ENCODE results near the gene VSTM4. TPM values are rescaled to one million over a fixed set of nuclear protein-coding genes. Genes with fewer than 3 reads are reported as not detected.

VSTM4 gene
- total and polyA plus RNA-seq, 2 of the 4 experiments (the other 2 are of a cell fraction) = 2.4 to 2.9 TPM

GRCh38 chr10:49112098-49112497 is 3.2 kb downstream of the VSTM4 start:
- dilution Hi-C loops (cut with HindIII; ENCODE audit: low sequenced_read_pairs, unreplicated experiment) (no loop called here), in situ Hi-C loops (cut with MboI; ENCODE audit: low sequenced_read_pairs) (no loop called here), intact Hi-C loops (cut with micrococcal nuclease) (loop anchor here (10.0 kb wide), 1 partner anchor 183 kb away; the partner anchor contains the start of gene C10orf71)
- Histone ChIP-seq H4K5ac (ENCODE audit: low read depth, low read length) (no peak overlapping the region), H2AFZ (replicated peaks; ENCODE audit: low read length, poor library complexity) (no peak overlapping the region), H4K8ac (ENCODE audit: low read depth in 2 of 2, low read length in 2 of 2) (no peak overlapping the region), H3K9me1 (ENCODE audit: insufficient read depth, low read length) (peaks cover 6% of the 10 kb centered on the region), H3K27me3 (ENCODE audit: control insufficient read depth, insufficient read depth, low read length) (no peaks in the 10 kb centered on the region; the same call in 1 of the 2 replicates), H4K20me1 (ENCODE audit: insufficient read depth, low read length) (peaks cover 10% of the 10 kb centered on the region), H2AK9ac (replicated peaks; ENCODE audit: low read depth, low read length, poor library complexity) (no peak overlapping the region), H4K91ac (ENCODE audit: insufficient read depth, low read depth, low read length) (no peak overlapping the region), H3K4me1 (ENCODE audit: control insufficient read depth, insufficient read depth, low read length) (peaks cover 22% of the 10 kb centered on the region; the same call in 1 of the 2 replicates), H3K4ac (ENCODE audit: low read depth, low read length) (no peak overlapping the region), H3K79me1 (ENCODE audit: low read depth in 1 of 2, low read length in 2 of 2) (peaks cover 0 to 54% of the 10 kb centered on the region in 2 experiments; a peak in 3 of 4 replicates), H3K4me2 (ENCODE audit: low read depth, low read length) (no peak overlapping the region), H3K9me3 (ENCODE audit: control insufficient read depth, insufficient read depth, low read length) (no peaks in the 10 kb centered on the region), H3K4me3 (ENCODE audit: insufficient read depth, low read depth, low read length) (no peak overlapping the region), H2BK5ac (ENCODE audit: low read depth, low read length, poor library complexity, severe bottlenecking) (no peak overlapping the region), H3K56ac (ENCODE audit: extremely low read depth, insufficient read depth, low read length) (no peak overlapping the region), H2BK120ac (ENCODE audit: low read depth, low read length) (no peak overlapping the region), H3K27ac (ENCODE audit: insufficient read depth, low read length) (no peak overlapping the region), H2BK20ac (ENCODE audit: low read depth, low read length) (no peak overlapping the region), H3K9ac (ENCODE audit: low read depth, low read length) (no peak overlapping the region), H3K18ac (ENCODE audit: low read depth, low read length) (no peak overlapping the region), H2BK15ac (ENCODE audit: low read depth, low read length) (no peak overlapping the region), H3K23ac (ENCODE audit: low read depth, low read length) (no peak overlapping the region), H2AK5ac (ENCODE audit: low read depth, low read length) (no peak overlapping the region), H3K36me3 (ENCODE audit: control insufficient read depth, insufficient read depth, low read length) (peaks cover 6% of the 10 kb centered on the region; the same call in 1 of the 2 replicates), H3K14ac (replicated peaks; ENCODE audit: low read depth, low read length) (no peak overlapping the region)
- POLR2A ChIA-PET (ENCODE audit: unreplicated experiment) = interaction anchor here (0.5 kb wide), 1 partner anchor 103 kb away, joined by 4 read pairs; no protein-coding TSS in a partner anchor
- no peak for TF ChIP-seq BHLHE40 (IDR thresholded peaks at IDR 0.05; ENCODE audit: low read depth, low read length)
- no peak for TF ChIP-seq CTCF (conservative IDR thresholded peaks at IDR 0.05; ENCODE audit: low read depth, low read length)
- TF ChIP-seq MXI1 (IDR thresholded peaks at IDR 0.05; ENCODE audit: borderline replicate concordance, low read depth, low read length) = no peak
- no peak for TF ChIP-seq RAD21 (IDR thresholded peaks at IDR 0.05; ENCODE audit: low read length)
- no peak for TF ChIP-seq RCOR1 (IDR thresholded peaks at IDR 0.05; ENCODE audit: insufficient replicate concordance, low read length)
- no peak for TF ChIP-seq NFE2L2 (IDR thresholded peaks at IDR 0.05; ENCODE audit: low read depth, low read length)
- TF ChIP-seq USF2 (IDR thresholded peaks at IDR 0.05; ENCODE audit: low read depth, low read length) = no peak
- TF ChIP-seq MAFK (IDR thresholded peaks at IDR 0.05; ENCODE audit: low read depth, low read length) = no peak
- TF ChIP-seq FOS (IDR thresholded peaks at IDR 0.05; ENCODE audit: low read depth, low read length) = no peak
- TF ChIP-seq RFX5 (IDR thresholded peaks at IDR 0.05; ENCODE audit: low read depth, low read length) = no peak
- TF ChIP-seq POLR2A (IDR thresholded peaks at IDR 0.05; ENCODE audit: low read depth, low read length) = no peak
- no peak for TF ChIP-seq CHD1 (IDR thresholded peaks at IDR 0.05; ENCODE audit: low read depth, low read length)
- no peak for TF ChIP-seq SMC3 (IDR thresholded peaks at IDR 0.05; ENCODE audit: low read depth, low read length)
- TF ChIP-seq CEBPB (IDR thresholded peaks at IDR 0.05; ENCODE audit: low read depth, low read length) = no peak
- no peak for TF ChIP-seq ELK1 (IDR thresholded peaks at IDR 0.05; ENCODE audit: borderline replicate concordance, low read depth, low read length)
- TF ChIP-seq MAZ (IDR thresholded peaks at IDR 0.05; ENCODE audit: borderline replicate concordance, low read depth, low read length) = no peak
- no CpG with 5 or more reads among the region's 3 CpGs for WGBS, 2 experiments (ENCODE audit: extremely low coverage in 2 of 2, insufficient read length in 1 of 2)
- ATAC-seq (ENCODE audit: low read depth) (no peak), DNase-seq (no peak)
- no TSS peak for BruUV-seq (replicated peaks)
- CTCF ChIA-PET = no interaction called here
